Vagina (tissue), 2 donors: ENCODE results near the gene ZNF276. TPM values are rescaled to one million over a fixed set of nuclear protein-coding genes. Genes with fewer than 3 reads are reported as not detected.

Source experiments
- DNase-seq, 2 donors: peaks; one replicate each; pipeline ENCODE4 v3.0.0-alpha.2; 2017; ENCODE audit errors: extremely low spot score in 2 of 2
- H3K27ac ChIP-seq: fragments of 200-600 bp; sonication (generic); one replicate; pipeline ENCODE4 v1.5.1; 2019
- H3K27me3 ChIP-seq: fragments of 200-600 bp; sonication (generic); one replicate; pipeline ENCODE4 v1.5.1; 2019
- H3K36me3 ChIP-seq, 2 donors: fragments of 200-600 bp; sonication (generic); one replicate each; pipeline ENCODE4 v1.5.1; 2017 to 2019
- H3K4me1 ChIP-seq: fragments of 200-600 bp; sonication (generic); one replicate; pipeline ENCODE4 v1.5.1; 2019
- H3K4me3 ChIP-seq, 2 donors: fragments of 200-600 bp; sonication (generic); 1 replicate in 1 of 2; 2 replicates in 1 of 2; pipeline ENCODE4 v1.5.1; 2016 to 2019
- H3K9me3 ChIP-seq: fragments of 200-600 bp; sonication (generic); one replicate; pipeline ENCODE4 v1.5.1; 2019
- POLR2A ChIP-seq, 2 donors: fragments of 450-650 bp; IDR thresholded peaks; one replicate each; pipeline ENCODE4 v1.6.1; 2017; ENCODE audit warnings: antibody characterized with exemption in 2 of 2, mild to moderate bottlenecking in 2 of 2, moderate library complexity in 2 of 2
- POLR2AphosphoS5 ChIP-seq, 2 donors: sonication (generic); formaldehyde crosslinking; IDR thresholded peaks; one replicate each; pipeline ENCODE4 v1.9.0; 2017; ENCODE audit warnings: antibody characterized with exemption in 2 of 2, mild to moderate bottlenecking in 2 of 2, low read depth in 1 of 2; ENCODE audit not compliant: insufficient read depth in 1 of 2
- intact Hi-C: fragments of 100-400 bp; cut with DNase I; formaldehyde crosslinking; loops from one replicate; pipeline ENCODE4 v1.15.1; 2023
- total RNA-seq: library from RNA; depleted of rRNA; stranded (reverse); fragments of >200 nt; gene quantifications from one replicate; pipeline ENCODE4 v1.2.3, GENCODE V29; 2016
- TF ChIP-seq, protein P1 (sequence below), 3 experiments: fragments of 450-650 bp in 2 of 3; fragments of 200-600 bp in 1 of 3; sonication (generic) in 1 of 3; IDR thresholded peaks; one replicate each; pipeline ENCODE4 v1.5.1; 2017 to 2019; ENCODE audit warnings: antibody characterized with exemption in 3 of 3, mild to moderate bottlenecking in 2 of 3, moderate library complexity in 2 of 3

The ZNF276 gene
- total RNA-seq, 1 donor from 2014 or later = 57.0 TPM

DNA sequence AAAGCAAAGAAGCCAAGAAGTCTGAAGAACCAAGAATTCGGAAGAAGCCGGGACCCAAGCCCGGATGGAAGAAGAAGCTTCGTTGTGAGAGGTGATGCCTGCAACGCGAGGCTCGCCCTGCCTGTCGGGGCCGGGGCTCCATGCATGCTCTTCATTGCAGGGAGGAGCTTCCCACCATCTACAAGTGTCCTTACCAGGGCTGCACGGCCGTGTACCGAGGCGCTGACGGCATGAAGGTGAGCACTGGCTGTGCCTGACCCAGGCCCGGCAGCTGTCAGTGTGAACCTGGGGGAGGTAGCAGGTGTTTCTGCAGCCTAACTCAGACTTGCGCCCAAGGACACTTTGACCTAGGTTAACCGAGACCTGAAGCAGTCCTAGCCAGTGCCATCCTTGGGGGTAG, 12.0 kb downstream of the ZNF276 start:
- intact Hi-C loops = no loop called here
- DNase-seq = no peak
- no peaks in the 10 kb centered on the region for H3K4me1 ChIP-seq
- no peak for TF ChIP-seq POLR2A (IDR thresholded peaks at IDR 0.05)
- TF ChIP-seq POLR2AphosphoS5 (IDR thresholded peaks at IDR 0.05; ENCODE audit: insufficient read depth in 1 of 2, low read depth in 1 of 2) = no peak
- TF ChIP-seq, protein P1, sequence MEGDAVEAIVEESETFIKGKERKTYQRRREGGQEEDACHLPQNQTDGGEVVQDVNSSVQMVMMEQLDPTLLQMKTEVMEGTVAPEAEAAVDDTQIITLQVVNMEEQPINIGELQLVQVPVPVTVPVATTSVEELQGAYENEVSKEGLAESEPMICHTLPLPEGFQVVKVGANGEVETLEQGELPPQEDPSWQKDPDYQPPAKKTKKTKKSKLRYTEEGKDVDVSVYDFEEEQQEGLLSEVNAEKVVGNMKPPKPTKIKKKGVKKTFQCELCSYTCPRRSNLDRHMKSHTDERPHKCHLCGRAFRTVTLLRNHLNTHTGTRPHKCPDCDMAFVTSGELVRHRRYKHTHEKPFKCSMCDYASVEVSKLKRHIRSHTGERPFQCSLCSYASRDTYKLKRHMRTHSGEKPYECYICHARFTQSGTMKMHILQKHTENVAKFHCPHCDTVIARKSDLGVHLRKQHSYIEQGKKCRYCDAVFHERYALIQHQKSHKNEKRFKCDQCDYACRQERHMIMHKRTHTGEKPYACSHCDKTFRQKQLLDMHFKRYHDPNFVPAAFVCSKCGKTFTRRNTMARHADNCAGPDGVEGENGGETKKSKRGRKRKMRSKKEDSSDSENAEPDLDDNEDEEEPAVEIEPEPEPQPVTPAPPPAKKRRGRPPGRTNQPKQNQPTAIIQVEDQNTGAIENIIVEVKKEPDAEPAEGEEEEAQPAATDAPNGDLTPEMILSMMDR (IDR thresholded peaks at IDR 0.05) = no peak
- no peaks in the 10 kb centered on the region for H3K27me3 ChIP-seq
- H3K36me3 ChIP-seq = peaks cover 0 to 95% of the 10 kb centered on the region in 2 donors
- no peaks in the 10 kb centered on the region for H3K9me3 ChIP-seq
- H3K27ac ChIP-seq = no peak overlapping the region
- H3K4me3 ChIP-seq = no peak overlapping the region

DNA sequence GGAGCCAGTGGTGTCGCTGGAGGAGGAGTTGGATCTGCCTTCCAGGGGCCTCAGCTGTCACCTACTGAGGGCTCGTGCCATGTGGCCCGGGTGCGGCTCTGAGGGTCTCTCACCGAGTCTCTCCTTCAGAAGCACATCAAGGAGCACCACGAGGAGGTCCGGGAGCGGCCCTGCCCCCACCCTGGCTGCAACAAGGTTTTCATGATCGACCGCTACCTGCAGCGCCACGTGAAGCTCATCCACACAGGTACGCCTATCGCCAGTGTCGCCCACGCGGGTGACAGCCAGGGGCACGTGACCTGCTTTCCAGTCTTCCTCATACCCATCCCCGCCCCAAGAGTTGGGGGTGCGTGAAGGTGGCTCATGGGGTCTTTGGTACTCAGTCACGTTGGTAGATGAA, 12.5 kb downstream of the ZNF276 start:
- Histone ChIP-seq H3K4me1 (no peaks in the 10 kb centered on the region), H3K27me3 (no peaks in the 10 kb centered on the region), H3K27ac (no peak overlapping the region), H3K4me3 (no peak overlapping the region), H3K36me3 (peaks cover 0 to 98% of the 10 kb centered on the region in 2 donors), H3K9me3 (no peaks in the 10 kb centered on the region)
- TF ChIP-seq, protein P1 (IDR thresholded peaks at IDR 0.05) = no peak
- TF ChIP-seq POLR2AphosphoS5 (IDR thresholded peaks at IDR 0.05; ENCODE audit: insufficient read depth in 1 of 2, low read depth in 1 of 2) (no peak), POLR2A (IDR thresholded peaks at IDR 0.05) (no peak)
- intact Hi-C loops = no loop called here
- DNase-seq = no peak

DNA sequence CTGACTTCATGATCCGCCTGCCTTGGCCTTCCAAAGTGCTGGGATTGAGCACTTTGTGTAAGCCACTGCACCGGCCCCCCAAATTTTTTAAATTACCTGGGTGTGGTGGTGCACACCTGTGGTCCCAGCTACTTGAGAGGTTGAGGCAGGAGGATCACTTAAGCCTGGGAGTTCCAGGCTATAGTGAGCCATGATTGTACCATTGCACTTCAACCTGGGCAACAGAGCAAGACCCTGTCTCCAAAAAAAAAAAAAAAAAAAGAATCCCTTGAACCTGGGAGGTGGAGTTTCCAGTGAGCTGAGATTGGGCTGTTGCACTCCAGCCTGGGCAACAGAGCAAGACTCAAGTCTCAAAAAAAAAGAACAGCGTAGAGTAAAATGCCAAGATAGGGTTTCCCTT, 15.2 kb downstream of the ZNF276 start:
- Histone ChIP-seq H3K9me3 (no peaks in the 10 kb centered on the region), H3K27me3 (no peaks in the 10 kb centered on the region), H3K27ac (no peak overlapping the region), H3K4me3 (no peak overlapping the region), H3K36me3 (peaks cover 0 to 86% of the 10 kb centered on the region in 2 donors), H3K4me1 (no peaks in the 10 kb centered on the region)
- no peak for DNase-seq
- intact Hi-C loops = no loop called here
- TF ChIP-seq POLR2A (IDR thresholded peaks at IDR 0.05) = no peak
- TF ChIP-seq POLR2AphosphoS5 (IDR thresholded peaks at IDR 0.05; ENCODE audit: insufficient read depth in 1 of 2, low read depth in 1 of 2) = no peak
- TF ChIP-seq, protein P1 (IDR thresholded peaks at IDR 0.05) = no peak

DNA sequence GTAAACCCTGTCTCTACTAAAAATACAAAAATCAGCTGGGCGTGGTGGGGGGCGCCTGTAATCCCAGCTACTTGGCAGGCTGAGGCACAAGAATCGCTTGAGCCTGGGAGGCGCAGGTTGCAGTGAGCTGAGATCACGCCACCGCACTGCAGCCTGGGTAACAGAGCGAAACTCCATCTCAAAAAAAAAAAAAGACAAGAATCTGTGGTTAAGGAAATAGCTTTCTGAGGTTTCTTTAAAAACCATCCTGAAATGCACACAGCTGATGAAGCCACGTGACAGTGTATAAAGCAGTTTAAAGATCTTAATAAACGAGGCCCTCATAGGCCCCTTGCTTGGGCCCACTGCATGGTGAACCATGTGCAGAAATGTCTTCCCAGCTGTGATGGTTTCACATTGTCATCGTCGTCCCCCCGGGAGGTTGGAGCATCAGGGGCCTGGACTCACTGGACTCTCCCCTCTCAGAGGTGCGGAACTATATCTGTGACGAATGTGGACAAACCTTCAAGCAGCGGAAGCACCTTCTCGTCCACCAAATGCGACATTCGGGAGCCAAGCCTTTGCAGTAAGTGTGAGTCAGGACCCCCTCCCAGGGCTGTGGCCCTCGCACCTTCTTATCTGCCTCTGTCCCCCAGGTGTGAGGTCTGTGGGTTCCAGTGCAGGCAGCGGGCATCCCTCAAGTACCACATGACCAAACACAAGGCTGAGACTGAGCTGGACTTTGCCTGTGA, 16.2 kb downstream of the ZNF276 start:
- H3K27me3 ChIP-seq = no peaks in the 10 kb centered on the region
- TF ChIP-seq, protein P1 (IDR thresholded peaks at IDR 0.05) = no peak
- no peak for TF ChIP-seq POLR2AphosphoS5 (IDR thresholded peaks at IDR 0.05; ENCODE audit: insufficient read depth in 1 of 2, low read depth in 1 of 2)
- TF ChIP-seq POLR2A (IDR thresholded peaks at IDR 0.05) = no peak
- no peak for DNase-seq
- intact Hi-C loops = no loop called here
- H3K4me3 ChIP-seq = no peak overlapping the region
- H3K36me3 ChIP-seq = peaks cover 0 to 77% of the 10 kb centered on the region in 2 donors
- no peak overlapping the region for H3K27ac ChIP-seq
- no peaks in the 10 kb centered on the region for H3K9me3 ChIP-seq
- H3K4me1 ChIP-seq = no peaks in the 10 kb centered on the region

DNA sequence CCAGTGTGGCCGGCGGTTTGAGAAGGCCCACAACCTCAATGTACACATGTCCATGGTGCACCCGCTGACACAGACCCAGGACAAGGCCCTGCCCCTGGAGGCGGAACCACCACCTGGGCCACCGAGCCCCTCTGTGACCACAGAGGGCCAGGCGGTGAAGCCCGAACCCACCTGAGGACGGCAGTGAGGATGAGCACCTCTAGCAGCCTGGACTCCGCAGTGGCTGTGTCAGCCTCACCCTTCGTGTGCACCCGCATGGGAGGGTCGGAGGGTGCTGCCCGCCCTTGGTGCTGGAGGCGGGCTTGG, 16.7 kb downstream of the ZNF276 start:
- H3K27ac ChIP-seq = no peak overlapping the region
- H3K4me1 ChIP-seq = no peaks in the 10 kb centered on the region
- no peak overlapping the region for H3K4me3 ChIP-seq
- DNase-seq = no peak
- TF ChIP-seq POLR2AphosphoS5 (IDR thresholded peaks at IDR 0.05; ENCODE audit: insufficient read depth in 1 of 2, low read depth in 1 of 2) = no peak
- no peak for TF ChIP-seq POLR2A (IDR thresholded peaks at IDR 0.05)
- TF ChIP-seq, protein P1 (IDR thresholded peaks at IDR 0.05) = no peak
- no peaks in the 10 kb centered on the region for H3K27me3 ChIP-seq
- intact Hi-C loops = no loop called here
- H3K36me3 ChIP-seq = peaks cover 0 to 74% of the 10 kb centered on the region in 2 donors
- no peaks in the 10 kb centered on the region for H3K9me3 ChIP-seq
